HUDEP-2 (cell line): Measurements from ENCODE around the gene PI16.

Experiments used
- DNase-seq, 76 experiments: peaks; one replicate each; lab custom pipeline; 2025; ENCODE audit not compliant: unreplicated experiment in 76 of 76; lab: John Stamatoyannopoulos, UW

Gene PI16

GRCh38 chr6:36971921-36972673 is 17.6 kb downstream of the PI16 start:
- DNase-seq, result no peak

- no peak for DNase-seq
These were observed 18.7 kb downstream of the PI16 start for GRCh38 chr6:36973190-36973589.

- no peak for DNase-seq
These were observed 19.1 kb downstream of the PI16 start for GRCh38 chr6:36973647-36974046.

DNA sequence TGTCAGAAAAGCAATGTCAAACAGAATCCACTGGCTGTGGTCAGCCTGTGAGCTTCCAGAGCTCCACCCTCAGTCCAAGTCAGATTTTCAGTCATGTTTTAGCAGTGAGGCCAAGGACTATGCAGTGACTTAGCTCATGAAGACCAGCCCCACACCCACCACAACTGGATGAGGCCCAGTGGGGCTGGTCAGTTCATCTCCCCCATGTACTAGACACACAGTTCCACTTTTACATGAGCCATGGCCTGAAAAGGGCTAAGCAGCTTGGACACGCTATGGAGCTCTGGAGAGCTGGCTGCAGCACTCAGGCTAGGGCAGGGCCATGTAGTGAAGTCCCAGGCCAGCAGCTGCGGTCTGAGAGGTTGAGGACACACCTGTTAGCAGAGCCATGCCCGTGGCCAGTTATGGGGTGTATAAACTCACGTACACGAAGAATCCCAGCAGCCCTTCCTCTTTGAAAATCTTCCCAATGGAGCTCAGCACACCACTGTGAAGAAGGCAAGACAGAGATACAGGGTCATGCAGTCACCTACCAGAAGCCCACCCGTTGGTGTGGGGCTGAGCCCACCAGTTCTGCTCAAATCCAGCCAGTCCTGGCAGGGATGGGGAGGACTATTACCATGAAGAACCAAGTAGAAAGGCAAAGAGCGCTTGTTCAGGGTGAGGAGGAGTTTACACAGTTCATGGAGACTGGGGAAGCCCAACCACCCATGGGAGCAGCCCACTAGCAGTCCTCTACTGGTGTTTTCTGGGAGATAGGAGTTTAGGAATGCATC is 20.9 kb downstream of the PI16 start:
- DNase-seq, result peak in 1 of 76 experiments; percentile 49

DNA sequence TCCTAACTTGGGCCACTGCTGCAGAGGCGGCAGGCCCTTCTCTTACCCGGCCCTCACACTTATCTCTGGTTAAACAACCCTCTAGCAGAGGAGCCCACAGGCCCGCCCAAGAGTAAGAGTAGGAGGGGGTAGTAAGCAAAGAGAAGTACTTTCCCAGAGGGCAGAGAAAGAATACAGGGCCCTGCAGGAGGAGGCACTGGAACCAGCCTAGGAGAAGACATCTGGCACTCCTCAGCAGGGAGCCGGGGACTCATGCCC is 21.4 kb downstream of the PI16 start:
- DNase-seq, result peak in 72 of 76 experiments; percentile 43 to 89 (median 72)

DNA sequence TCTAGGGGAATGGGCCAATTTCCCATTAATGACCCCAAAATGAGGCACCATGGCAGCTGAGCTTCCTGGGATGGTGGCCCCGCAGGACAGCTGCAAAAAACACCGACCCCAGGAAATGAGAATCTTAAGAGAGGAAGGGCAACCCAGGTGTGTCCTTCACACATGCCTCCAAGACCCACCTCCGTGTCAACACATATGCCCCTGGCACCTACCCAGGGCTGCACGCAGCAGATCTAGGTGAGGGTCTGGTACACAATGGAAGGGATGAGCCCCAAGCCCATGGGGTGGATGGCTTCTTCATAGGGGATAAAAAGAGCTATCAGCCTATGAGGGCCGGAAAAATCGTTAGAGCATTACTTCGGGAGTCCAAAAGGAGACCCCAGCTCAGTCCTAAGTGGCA is 22.0 kb downstream of the PI16 start:
- DNase-seq, result no peak

DNA sequence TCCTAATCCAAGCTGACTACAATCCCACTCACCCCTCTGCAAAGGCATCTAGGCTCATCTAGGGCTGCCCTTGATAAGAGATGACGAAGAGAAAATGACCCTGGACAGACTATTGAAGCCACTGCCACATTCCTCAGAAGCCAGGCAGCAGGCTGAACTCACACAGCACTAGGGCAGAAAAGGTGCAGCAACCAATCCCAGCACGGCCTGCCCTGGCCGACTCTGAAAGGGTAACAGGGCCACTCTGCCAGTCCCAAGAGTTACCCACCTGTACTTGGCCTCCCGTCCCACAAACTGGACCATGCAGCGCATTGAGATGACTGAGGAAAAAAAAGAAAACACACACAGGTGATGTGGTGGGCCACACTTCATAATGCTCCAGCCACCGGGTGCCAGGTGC is 22.4 kb downstream of the PI16 start:
- no peak for DNase-seq

- DNase-seq, result no peak
These were observed 23.0 kb downstream of the PI16 start for GRCh38 chr6:36977470-36977941.

DNA sequence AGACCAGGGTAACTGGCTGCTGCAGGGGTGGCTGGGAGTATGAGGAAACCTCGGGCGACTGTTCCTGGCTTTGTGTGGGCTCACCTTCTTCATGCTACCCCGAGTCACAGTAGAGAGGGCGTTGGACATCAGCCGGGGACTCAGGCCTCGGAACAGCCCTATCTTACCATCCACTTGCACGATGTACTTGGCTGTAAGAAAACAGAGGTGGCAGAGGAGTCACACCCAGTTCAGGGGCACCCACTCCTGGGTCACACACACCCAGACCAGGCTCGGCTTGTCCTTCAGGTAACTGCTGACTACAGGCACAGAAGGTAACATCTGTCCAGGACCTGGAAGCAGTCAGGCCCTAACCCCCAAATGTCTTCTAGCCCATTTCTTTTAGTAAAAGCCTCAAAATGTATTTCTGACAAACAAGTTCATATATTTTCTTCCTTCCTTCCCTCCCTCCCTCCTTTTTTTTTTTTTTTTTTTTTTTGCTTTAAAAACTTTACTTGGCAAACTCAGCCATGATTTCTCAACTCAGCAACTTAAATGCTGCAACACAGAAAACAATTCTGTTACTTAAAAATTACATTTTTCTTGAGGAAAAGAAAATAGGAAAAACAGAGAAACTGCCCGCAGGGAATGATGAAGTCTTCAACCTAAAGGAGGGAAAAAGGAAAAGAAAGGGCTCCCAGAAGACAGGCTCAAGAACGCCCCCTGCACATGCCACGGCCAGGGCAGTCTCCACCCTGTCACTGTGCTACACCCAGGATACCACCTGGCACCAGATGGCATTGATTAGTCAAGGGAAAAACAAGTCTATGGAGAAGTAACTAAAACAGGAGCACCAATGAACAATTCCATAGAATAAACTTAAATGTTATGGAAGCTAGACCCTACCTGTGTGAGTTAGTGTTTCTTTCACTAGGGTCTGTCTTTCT is 24.1 kb downstream of the PI16 start:
- peak in 47 of 76 experiments; percentile 10 to 73 (median 36) for DNase-seq

GRCh38 chr6:36979347-36979742 is 24.8 kb downstream of the PI16 start:
- DNase-seq, result peak in 52 of 76 experiments; percentile 7 to 66 (median 37)

DNA sequence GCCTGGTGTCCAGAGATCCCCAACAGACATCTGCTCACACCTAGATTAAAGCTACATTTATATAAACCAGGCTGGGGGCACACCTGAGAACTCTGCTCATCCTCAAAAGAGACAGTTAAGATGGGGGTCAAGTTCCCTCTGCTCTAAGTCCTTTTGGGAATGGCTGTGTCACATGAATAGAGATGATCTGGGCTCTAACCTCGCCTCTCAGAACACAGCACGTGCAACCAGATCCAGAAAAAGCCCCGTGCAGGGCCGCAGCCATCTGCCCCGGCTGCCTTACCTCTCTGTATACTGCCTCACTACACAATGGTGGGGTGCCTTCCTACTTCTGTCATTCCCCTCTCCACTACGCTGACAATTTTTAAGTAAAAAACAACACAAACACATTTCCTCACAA is 25.6 kb downstream of the PI16 start:
- no peak for DNase-seq

GRCh38 chr6:36980876-36981619 is 26.5 kb downstream of the PI16 start:
- DNase-seq, result no peak

DNA sequence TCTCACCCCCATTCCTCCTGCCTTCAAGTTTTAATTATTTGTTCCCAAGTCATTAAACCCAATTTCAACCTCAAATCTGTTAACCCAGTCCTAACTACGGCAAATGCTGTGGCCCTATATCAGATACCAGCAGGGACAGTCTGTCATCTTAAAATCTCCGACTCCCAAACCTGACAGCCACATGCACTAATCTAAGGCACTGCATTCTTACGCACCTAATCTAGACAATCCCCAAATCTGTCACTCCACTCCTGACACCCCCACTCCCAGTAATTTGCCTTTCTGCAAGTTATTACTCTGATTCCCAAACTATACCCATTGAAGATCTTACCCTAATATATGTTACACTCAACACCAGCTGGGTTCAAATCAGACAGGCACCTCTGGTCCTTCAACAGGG is 29.0 kb downstream of the PI16 start:
- DNase-seq, result no peak

DNA sequence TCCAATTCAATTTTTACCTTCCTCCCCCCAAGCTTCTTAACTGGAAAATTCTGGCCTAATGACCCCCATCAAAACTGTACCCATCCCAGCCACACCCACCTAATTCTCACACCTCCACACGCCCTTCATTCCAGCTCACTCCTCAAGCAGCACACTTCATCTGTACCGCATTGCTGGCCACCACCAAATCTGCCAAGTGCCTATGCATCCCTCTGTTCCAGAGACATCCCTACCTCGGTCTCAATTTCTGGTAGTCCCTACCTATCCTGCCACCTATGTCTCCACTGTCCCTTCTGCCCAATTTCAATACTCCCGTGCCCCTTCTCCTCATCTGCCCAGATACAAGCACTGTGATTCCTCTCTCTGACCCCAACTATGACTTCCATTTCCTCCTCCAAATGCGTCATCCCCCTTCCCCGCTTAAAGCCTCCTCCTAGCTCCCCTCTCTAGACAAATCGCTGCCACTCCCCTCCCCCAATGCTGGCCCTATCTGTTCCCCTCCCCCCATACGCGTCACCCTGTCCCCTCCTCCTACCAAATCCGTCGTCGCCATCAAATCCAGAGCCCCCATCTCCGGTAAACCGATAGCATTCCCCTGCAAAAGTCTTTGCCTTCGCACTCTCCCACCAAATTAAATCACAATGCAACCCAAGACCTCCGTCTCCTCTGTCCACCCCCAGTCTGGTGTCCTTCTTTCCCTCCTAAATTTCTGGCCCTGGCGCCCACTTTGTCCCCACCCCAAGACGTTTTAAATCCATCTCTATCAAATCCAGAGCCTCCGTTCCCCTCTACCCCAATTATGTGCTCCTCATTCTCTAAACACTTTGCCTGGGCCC is 30.3 kb downstream of the PI16 start:
- DNase-seq, result peak in 1 of 76 experiments; percentile 21

- no peak for DNase-seq
These were observed 30.9 kb downstream of the PI16 start for GRCh38 chr6:36985417-36985807.

DNA sequence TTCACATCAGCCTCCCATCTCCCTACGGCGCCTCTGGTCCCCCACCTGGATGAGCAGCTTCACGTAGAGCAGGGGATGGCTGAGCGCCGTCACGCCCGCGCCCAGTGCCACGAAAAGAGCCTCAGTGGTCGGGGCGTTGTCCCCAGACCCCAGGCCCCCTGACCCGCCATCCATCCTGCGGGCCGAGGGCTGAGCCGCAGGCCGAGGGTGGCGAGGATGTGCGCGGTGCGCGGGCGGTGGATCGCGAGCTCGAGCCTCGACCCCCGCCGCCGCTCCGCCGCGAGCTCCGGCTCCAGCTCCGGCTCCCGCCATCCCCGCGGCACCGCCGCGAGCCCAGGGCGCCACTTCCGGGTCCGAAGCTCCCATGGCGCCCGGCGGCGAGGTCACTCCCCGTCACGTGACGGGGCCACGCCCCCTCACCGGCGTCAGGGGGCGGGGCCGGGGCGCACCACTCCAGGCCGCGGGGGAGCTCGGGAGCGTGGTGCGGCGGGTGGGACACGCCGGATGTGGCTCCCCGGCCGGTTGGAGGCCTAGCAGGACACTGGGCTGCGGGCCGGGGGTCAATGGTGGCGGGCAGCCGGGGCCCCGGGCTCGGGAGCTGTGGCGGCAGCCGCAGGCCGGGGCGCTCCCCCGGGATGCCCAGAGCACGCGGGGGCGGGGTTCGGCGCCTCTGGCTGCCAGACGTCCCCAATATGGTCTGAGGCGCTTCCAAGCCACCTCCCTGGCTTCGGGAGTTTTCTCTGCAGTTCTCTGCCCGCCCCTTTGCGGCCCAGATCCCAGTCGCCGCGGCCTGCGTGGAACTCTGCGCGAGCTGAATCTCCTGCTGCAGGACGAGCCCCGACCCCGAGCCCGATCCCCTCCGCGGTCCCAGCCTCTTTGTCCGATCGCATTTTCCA is 31.5 kb downstream of the PI16 start, which contains the start of gene MTCH1:
TSS of gene MTCH1 (minus strand) at position 389 of the 896 bp plus-strand sequence. CDS start at position 366, 23 bp downstream.
- peak in 75 of 76 experiments; percentile 45 to 97 (median 86) for DNase-seq

GRCh38 chr6:36986704-36987047 is 32.1 kb downstream of the PI16 start:
- peak in 2 of 76 experiments; percentile 35 to 50 for DNase-seq

GRCh38 chr6:36989264-36989663 is 34.7 kb downstream of the PI16 start:
- no peak for DNase-seq
